Keratinocyte (primary cell): ENCODE results near the gene RAMACL.

Experiments
- CTCF ChIP-seq, 3 experiments: IDR thresholded peaks in 1 of 3; conservative IDR thresholded peaks in 1 of 3; optimal IDR thresholded peaks in 1 of 3; 2 replicates in 2 of 3; 3 replicates in 1 of 3; pipeline versions ENCODE3 to v1.5.1; 2011; ENCODE audit warnings: low read length in 3 of 3, mild to moderate bottlenecking in 3 of 3, moderate library complexity in 2 of 3, control low read depth in 1 of 3, inconsistent platforms in 1 of 3; ENCODE audit not compliant: insufficient read depth in 2 of 3; ENCODE audit errors: extremely low read depth in 1 of 3
- EZH2 ChIP-seq: IDR thresholded peaks from one replicate; pipeline ENCODE4 v1.6.1; 2012; ENCODE audit warnings: inconsistent platforms, mild to moderate bottlenecking, low read length, moderate library complexity

DNA sequence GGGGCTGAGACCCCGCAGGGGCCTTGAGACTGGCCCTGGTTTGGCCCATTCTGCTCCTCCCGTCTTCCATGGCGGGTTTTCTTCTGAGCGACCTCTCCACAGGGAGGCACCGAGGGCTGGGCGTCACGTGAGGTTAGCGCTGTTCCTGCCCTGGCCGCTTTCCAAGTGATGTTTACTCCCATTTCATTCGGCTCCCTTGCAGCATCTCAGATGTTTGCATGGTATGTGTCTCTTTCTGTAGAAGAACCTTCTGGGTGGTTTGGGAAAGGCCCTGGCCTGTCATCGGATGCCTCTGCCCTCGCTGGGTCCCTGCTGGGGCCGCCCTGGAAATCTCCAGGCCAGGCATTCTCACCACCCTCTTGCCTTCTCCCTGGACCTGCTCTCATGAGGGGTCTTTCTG, 17.3 kb downstream of the RAMACL start:
- TF ChIP-seq EZH2 (no peak), CTCF (optimal IDR thresholded peaks at IDR 0.05 in 1 of 3, IDR thresholded peaks at IDR 0.05 in 1 of 3, conservative IDR thresholded peaks at IDR 0.05 in 1 of 3; ENCODE audit: extremely low read depth in 1 of 3, insufficient read depth in 2 of 3, low read length in 3 of 3) (no peak)
